Endodermal cell (in vitro differentiated cells): ENCODE data around the gene HEPN1. TPM values are rescaled to one million over a fixed set of nuclear protein-coding genes. Genes with fewer than 3 reads are reported as not detected.

Experiments used
- DNase-seq: peaks from one replicate; pipeline ENCODE4 v3.0.0-alpha.2; 2017
- H3K27ac ChIP-seq: 2 replicates; pipeline ENCODE4 v1.5.1; 2013; ENCODE audit warnings: mild to moderate bottlenecking, low read depth, low read length, moderate library complexity
- H3K27me3 ChIP-seq: 2 replicates; pipeline ENCODE4 v1.6.1; 2013; ENCODE audit warnings: mild to moderate bottlenecking, low read length, moderate library complexity; ENCODE audit not compliant: insufficient read depth, control insufficient read depth, poor library complexity, severe bottlenecking
- H3K36me3 ChIP-seq: 2 replicates; pipeline ENCODE4 v1.7.0; 2013; ENCODE audit warnings: mild to moderate bottlenecking, low read length, moderate library complexity; ENCODE audit not compliant: control insufficient read depth, insufficient read depth
- H3K4me1 ChIP-seq: one replicate; pipeline ENCODE4 v1.7.0; 2013; ENCODE audit warnings: low read length; ENCODE audit not compliant: control insufficient read depth, insufficient read depth
- H3K4me3 ChIP-seq: 2 replicates; pipeline ENCODE4 v1.5.1; 2013; ENCODE audit warnings: mild to moderate bottlenecking, low read length, moderate library complexity
- H3K9ac ChIP-seq: 2 replicates; pipeline ENCODE4 v1.6.1; 2013; ENCODE audit warnings: mild to moderate bottlenecking, low read length, moderate library complexity; ENCODE audit not compliant: poor library complexity, severe bottlenecking; ENCODE audit errors: extremely low read depth
- H3K9me3 ChIP-seq: 2 replicates; pipeline ENCODE4 v1.6.1; 2013; ENCODE audit warnings: mild to moderate bottlenecking, low read length, moderate library complexity; ENCODE audit not compliant: control insufficient read depth
- H3K27ac Mint-ChIP-seq: 2 replicates; pipeline ENCODE4 v1.8.0; 2020; ENCODE audit warnings: mixed read lengths
- H3K27me3 Mint-ChIP-seq: 2 replicates; pipeline ENCODE4 v1.8.0; 2021; ENCODE audit warnings: mild to moderate bottlenecking, mixed read lengths; ENCODE audit not compliant: insufficient read depth
- H3K36me3 Mint-ChIP-seq: 2 replicates; pipeline ENCODE4 v1.8.0; 2020; ENCODE audit warnings: low read depth, mixed read lengths
- H3K4me1 Mint-ChIP-seq: 2 replicates; pipeline ENCODE4 v1.8.0; 2020; ENCODE audit warnings: mixed read lengths
- H3K4me3 Mint-ChIP-seq: 2 replicates; pipeline ENCODE4 v1.8.0; 2020; ENCODE audit warnings: mild to moderate bottlenecking, moderate library complexity, mixed read lengths
- H3K9me3 Mint-ChIP-seq: 2 replicates; pipeline ENCODE4 v1.8.0; 2020; ENCODE audit warnings: mild to moderate bottlenecking, mixed read lengths
- WGBS, 2 experiments: methylation state at CpG; one replicate each; pipeline versions ENCODE4 v1.1.5 to v1.1.7; 2013; ENCODE audit warnings: missing lambda C conversion rate in 2 of 2, mixed read lengths in 1 of 2; ENCODE audit not compliant: insufficient coverage in 1 of 2, insufficient read length in 1 of 2; 5-methylcytosine and 5-hydroxymethylcytosine counted together
- total RNA-seq, 2 donors: library from RNA; stranded (reverse); fragmentation: NEBNext Ultra II Directional in 1 of 2; extraction: Animal tissue kit (Norgen Biotek cat#: 25700) in 1 of 2; gene quantifications; 2 replicates in 1 of 2; 3 replicates in 1 of 2; pipeline ENCODE4 v1.2.1, GENCODE V29; 2021
- TF ChIP-seq, protein P1 (sequence below): fragments of 200-600 bp; sonication (generic); conservative IDR thresholded peaks from 2 replicates; pipeline ENCODE4 v1.5.0; 2021; ENCODE audit warnings: antibody characterized with exemption, mild to moderate bottlenecking

HEPN1 gene
- total RNA-seq, 2 donors from 2014 or later, result not detected

DNA sequence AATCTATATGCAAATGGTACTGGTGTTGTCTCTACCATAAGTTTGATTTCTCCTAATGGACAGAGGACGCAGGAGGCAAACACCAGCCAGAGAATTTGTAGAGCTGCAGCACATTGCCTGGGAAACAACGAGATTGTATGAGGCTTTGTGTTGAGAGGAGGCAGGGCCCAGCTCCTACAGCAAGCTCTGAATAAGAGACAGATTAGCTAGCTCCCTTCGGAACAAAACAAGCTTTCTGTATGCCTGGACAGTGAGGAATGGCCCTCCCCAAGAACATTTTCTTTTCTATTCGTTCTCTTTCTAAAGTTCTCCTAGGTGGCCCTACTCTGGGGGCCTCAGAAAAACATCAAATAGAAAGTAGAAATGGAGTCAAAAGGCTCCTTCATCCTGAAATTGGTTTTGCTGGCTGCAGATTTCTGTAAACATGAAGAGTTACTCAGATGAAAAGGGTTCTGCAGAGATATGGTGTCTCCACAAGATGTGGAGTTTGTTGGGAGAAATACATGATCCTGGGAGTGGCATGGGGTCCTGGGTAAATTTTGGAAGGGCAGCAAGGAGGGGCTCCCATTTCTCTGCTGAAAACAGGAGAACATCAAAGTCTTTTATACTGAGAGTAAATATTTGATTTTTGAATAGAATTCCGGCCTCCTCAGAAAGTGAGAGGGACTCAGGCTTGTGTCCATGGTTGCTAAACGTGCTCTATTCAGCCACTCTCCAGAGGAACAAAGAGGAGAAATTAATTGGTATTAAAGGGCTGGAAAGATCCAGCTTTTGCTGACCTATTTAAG, 23.6 kb downstream of the HEPN1 start:
- TF ChIP-seq, protein P1, sequence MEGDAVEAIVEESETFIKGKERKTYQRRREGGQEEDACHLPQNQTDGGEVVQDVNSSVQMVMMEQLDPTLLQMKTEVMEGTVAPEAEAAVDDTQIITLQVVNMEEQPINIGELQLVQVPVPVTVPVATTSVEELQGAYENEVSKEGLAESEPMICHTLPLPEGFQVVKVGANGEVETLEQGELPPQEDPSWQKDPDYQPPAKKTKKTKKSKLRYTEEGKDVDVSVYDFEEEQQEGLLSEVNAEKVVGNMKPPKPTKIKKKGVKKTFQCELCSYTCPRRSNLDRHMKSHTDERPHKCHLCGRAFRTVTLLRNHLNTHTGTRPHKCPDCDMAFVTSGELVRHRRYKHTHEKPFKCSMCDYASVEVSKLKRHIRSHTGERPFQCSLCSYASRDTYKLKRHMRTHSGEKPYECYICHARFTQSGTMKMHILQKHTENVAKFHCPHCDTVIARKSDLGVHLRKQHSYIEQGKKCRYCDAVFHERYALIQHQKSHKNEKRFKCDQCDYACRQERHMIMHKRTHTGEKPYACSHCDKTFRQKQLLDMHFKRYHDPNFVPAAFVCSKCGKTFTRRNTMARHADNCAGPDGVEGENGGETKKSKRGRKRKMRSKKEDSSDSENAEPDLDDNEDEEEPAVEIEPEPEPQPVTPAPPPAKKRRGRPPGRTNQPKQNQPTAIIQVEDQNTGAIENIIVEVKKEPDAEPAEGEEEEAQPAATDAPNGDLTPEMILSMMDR, result no peak
- Histone ChIP-seq H3K9me3 (no peaks in the 10 kb centered on the region), H3K27me3 (peaks cover 34% of the 10 kb centered on the region), H3K27ac (peak overlapping the region; percentile 39), H3K36me3 (no peaks in the 10 kb centered on the region), H3K9ac (no peak overlapping the region), H3K4me1 (no peaks in the 10 kb centered on the region), H3K4me3 (no peak overlapping the region)
- no peaks in the 10 kb centered on the region for H3K9me3 Mint-ChIP-seq
- 78 to 81% methylated on average over 4 to 6 of the region's 6 CpGs for WGBS, 2 experiments
- no peak overlapping the region for H3K4me3 Mint-ChIP-seq
- no peaks in the 10 kb centered on the region for H3K4me1 Mint-ChIP-seq
- DNase-seq, result no peak
- peaks cover 44% of the 10 kb centered on the region for H3K27me3 Mint-ChIP-seq
- H3K27ac Mint-ChIP-seq, result no peak overlapping the region
- no peaks in the 10 kb centered on the region for H3K36me3 Mint-ChIP-seq

DNA sequence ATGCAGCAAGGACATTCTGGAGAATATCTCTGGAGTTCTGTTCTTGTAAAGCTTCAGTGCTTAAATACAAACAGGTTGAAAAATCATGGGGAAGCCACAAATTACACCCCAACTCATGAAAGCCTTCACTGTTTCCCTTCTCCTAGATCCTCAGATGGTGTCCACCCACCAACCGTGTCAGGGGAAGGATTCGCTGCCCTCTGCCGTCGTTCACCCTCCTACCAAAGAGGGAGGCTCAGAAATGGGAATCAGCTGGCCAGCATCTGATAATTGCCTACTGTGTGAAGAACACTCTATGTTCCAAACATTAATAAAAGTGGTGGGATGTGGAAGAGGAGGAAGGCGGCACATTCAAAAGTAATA, 24.2 kb downstream of the HEPN1 start:
- no peaks in the 10 kb centered on the region for H3K4me1 ChIP-seq

DNA sequence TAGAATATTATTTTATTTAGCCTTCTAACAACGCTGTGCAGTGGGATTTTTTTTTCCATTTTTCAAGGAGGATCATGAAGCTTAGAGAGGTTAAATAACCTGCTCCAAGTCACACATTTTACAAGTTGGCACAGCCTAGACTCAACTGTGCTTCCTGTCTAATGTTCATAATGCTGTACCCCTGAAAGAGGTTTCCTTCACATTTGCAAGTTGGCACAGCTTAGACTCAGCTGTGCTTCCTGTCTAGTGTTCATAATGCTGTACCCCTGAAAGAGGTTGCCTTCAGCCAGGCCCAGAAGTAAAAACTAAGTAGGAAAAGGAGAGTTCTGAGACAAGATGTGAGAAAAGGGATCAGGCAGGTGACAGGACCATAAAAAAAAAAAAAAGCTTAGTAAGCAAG, 24.7 kb downstream of the HEPN1 start:
- H3K9me3 ChIP-seq, result no peaks in the 10 kb centered on the region
- no peak overlapping the region for H3K27ac ChIP-seq
- Mint-ChIP-seq H3K4me3 (no peak overlapping the region), H3K27ac (no peak overlapping the region), H3K36me3 (no peaks in the 10 kb centered on the region), H3K4me1 (no peaks in the 10 kb centered on the region), H3K9me3 (peaks cover 2% of the 10 kb centered on the region), H3K27me3 (peaks cover 51% of the 10 kb centered on the region)
- 85 to 100% methylated on average over 1 of the region's 1 CpG for WGBS, 2 experiments
- TF ChIP-seq, protein P1, result no peak
- no peaks in the 10 kb centered on the region for H3K4me1 ChIP-seq
- DNase-seq, result no peak
- H3K9ac ChIP-seq, result no peak overlapping the region
- no peak overlapping the region for H3K4me3 ChIP-seq
- H3K27me3 ChIP-seq, result peaks cover 29% of the 10 kb centered on the region
- no peaks in the 10 kb centered on the region for H3K36me3 ChIP-seq

More for the DNA sequence above, 24.2 kb downstream of the HEPN1 start:
- no peaks in the 10 kb centered on the region for H3K9me3 Mint-ChIP-seq
- Histone ChIP-seq H3K9ac (no peak overlapping the region), H3K27ac (no peak overlapping the region), H3K4me3 (no peak overlapping the region), H3K9me3 (no peaks in the 10 kb centered on the region), H3K27me3 (peaks cover 28% of the 10 kb centered on the region), H3K36me3 (no peaks in the 10 kb centered on the region)
- DNase-seq, result no peak
- no peak overlapping the region for H3K4me3 Mint-ChIP-seq
- H3K36me3 Mint-ChIP-seq, result no peaks in the 10 kb centered on the region
- peaks cover 50% of the 10 kb centered on the region for H3K27me3 Mint-ChIP-seq
- 80% methylated on average over 5 of the region's 5 CpGs; no CpG with 5 or more reads in 1 of the 2 experiments for WGBS, 2 experiments
- no peak overlapping the region for H3K27ac Mint-ChIP-seq
- no peaks in the 10 kb centered on the region for H3K4me1 Mint-ChIP-seq
- TF ChIP-seq, protein P1, result no peak
